HepG2 (cell line): Measurements from ENCODE around the gene TBX22. TPM values are rescaled to one million over a fixed set of nuclear protein-coding genes. Genes with fewer than 3 reads are reported as not detected.

ENCODE experiments used
- ATAC-seq: fragments of 200-7000 bp; cut with Tn5 transposase; 3 replicates; pipeline ENCODE4 v1.9.1; 2020; ENCODE audit warnings: mild to moderate bottlenecking, moderate library complexity
- Bru-seq: library from RNA; stranded (reverse); fragments of 400-500 nt; gene quantifications from one replicate; lab custom pipeline; 2021; lab: Mats Ljungman, UMichigan
- BruChase-seq, 2 experiments: library from RNA; stranded (reverse); fragments of 400-500 nt; gene quantifications; one replicate each; lab custom pipeline; 2021; lab: Mats Ljungman, UMichigan
- BruUV-seq: library from RNA; stranded (reverse); fragments of 400-500 nt; replicated peaks from 2 replicates; lab custom pipeline; 2021; lab: Mats Ljungman, UMichigan
- CTCF ChIA-PET: fragments of 300-600 bp; formaldehyde crosslinking; extraction: SDS; loops from one replicate; lab custom pipeline; 2021; ENCODE audit warnings: low total read pairs, inconsistent platforms, low intra/inter-chr PET ratio; lab: Yijun Ruan, JAX
- POLR2A ChIA-PET: fragments of 350-600 bp; sonication (Branson Sonifier 250); formaldehyde crosslinking; loops from one replicate; lab custom pipeline; 2020; ENCODE audit warnings: antibody characterized with exemption, inconsistent platforms; lab: Yijun Ruan, JAX
- DNase-seq: peaks from one replicate; pipeline ENCODE4 v3.0.0-alpha.2; 2015; ENCODE audit warnings: low spot score
- FAIRE-seq: peaks from 3 replicates; lab custom pipeline; 2011; peaks lifted over from hg19 to GRCh38; lab: Jason Lieb, UNC
- H2AFZ ChIP-seq: one replicate; pipeline ENCODE4 v1.6.1; 2011; ENCODE audit warnings: low read length, inconsistent platforms
- H3K27ac ChIP-seq: fragments of 300-600 bp; 3 replicates; pipeline ENCODE4 v1.8.0; 2011; ENCODE audit warnings: mixed run types, mild to moderate bottlenecking, mixed read lengths, low read length, inconsistent platforms; ENCODE audit not compliant: insufficient read depth; ENCODE audit errors: extremely low read length
- H3K27me3 ChIP-seq, 2 experiments: fragments of 200-600 bp in 1 of 2; 2 replicates in 1 of 2; 3 replicates in 1 of 2; pipeline versions ENCODE4 v1.6.0 to v1.8.0; 2011; ENCODE audit warnings: low read length in 2 of 2, mild to moderate bottlenecking in 2 of 2, moderate library complexity in 2 of 2, inconsistent platforms in 1 of 2; ENCODE audit not compliant: insufficient read depth in 2 of 2, control insufficient read depth in 1 of 2
- H3K36me3 ChIP-seq, 2 experiments: fragments of 200-600 bp in 1 of 2; replicated peaks in 1 of 2; 2 replicates in 1 of 2; 3 replicates in 1 of 2; pipeline versions ENCODE4 v1.5.1 to v1.8.0; 2011; ENCODE audit warnings: low read length in 2 of 2, inconsistent platforms in 1 of 2; ENCODE audit not compliant: insufficient read depth in 2 of 2, control insufficient read depth in 1 of 2
- H3K4me1 ChIP-seq: 2 replicates; pipeline ENCODE4 v1.5.1; 2012; ENCODE audit warnings: low read length, inconsistent platforms; ENCODE audit not compliant: insufficient read depth
- H3K4me2 ChIP-seq: 2 replicates; pipeline ENCODE4 v1.6.0; 2011; ENCODE audit warnings: low read depth, low read length, inconsistent platforms
- H3K4me3 ChIP-seq, 3 experiments: fragments of 200-600 bp in 1 of 3; sonication (generic), shearing (Covaris generic) in 1 of 3; replicated peaks in 1 of 3; 2 replicates each; pipeline ENCODE4 v1.5.1; 2011 to 2016; ENCODE audit warnings: low read length in 3 of 3, inconsistent platforms in 2 of 3, low read depth in 2 of 3, mild to moderate bottlenecking in 2 of 3, control low read depth in 1 of 3, mixed read lengths in 1 of 3; ENCODE audit not compliant: insufficient read depth in 1 of 3
- H3K79me2 ChIP-seq: one replicate; pipeline ENCODE4 v1.6.1; 2011; ENCODE audit warnings: low read length, inconsistent platforms; ENCODE audit not compliant: insufficient read depth
- H3K9ac ChIP-seq: 2 replicates; pipeline ENCODE4 v1.6.0; 2011; ENCODE audit warnings: mild to moderate bottlenecking, low read depth, low read length, inconsistent platforms; ENCODE audit not compliant: insufficient read depth
- H3K9me3 ChIP-seq: 2 replicates; pipeline ENCODE4 v1.5.1; 2012; ENCODE audit warnings: mild to moderate bottlenecking, low read length
- H4K20me1 ChIP-seq: 2 replicates; pipeline ENCODE4 v1.6.0; 2011; ENCODE audit warnings: inconsistent platforms, mild to moderate bottlenecking, low read length, moderate library complexity; ENCODE audit not compliant: insufficient read depth
- MXD3 ChIP-seq: IDR thresholded peaks from 2 replicates; pipeline ENCODE4 v1.6.1; 2016; ENCODE audit warnings: mild to moderate bottlenecking, missing biosample characterization, missing genetic modification reagents
- REXO4 ChIP-seq: sonication (generic); formaldehyde crosslinking; IDR thresholded peaks from 2 replicates; pipeline ENCODE4 v1.8.0; 2022; ENCODE audit warnings: missing genetic modification reagents, mild to moderate bottlenecking, borderline replicate concordance
- ZNF432 ChIP-seq: sonication (generic); formaldehyde crosslinking; IDR thresholded peaks from 2 replicates; pipeline ENCODE4 v1.5.0; 2020; ENCODE audit warnings: missing genetic modification reagents, mild to moderate bottlenecking, borderline replicate concordance
- ZSCAN20 ChIP-seq: sonication (generic); formaldehyde crosslinking; IDR thresholded peaks from 2 replicates; pipeline ENCODE4 v1.4.0; 2020; ENCODE audit warnings: missing genetic modification reagents, mild to moderate bottlenecking, borderline replicate concordance
- WGBS: methylation state at CpG from one replicate; pipeline ENCODE4 v1.1.6; 2017; ENCODE audit warnings: low lambda C conversion rate; 5-methylcytosine and 5-hydroxymethylcytosine counted together
- in situ Hi-C: cut with HindIII; loops from 2 replicates; pipeline ENCODE4 v1.10.0; 2017; ENCODE audit warnings: low pct_unique_long_range_greater_than_20kb; ENCODE audit not compliant: extremely low pct_ligation_motif_present
- intact Hi-C: fragments of 100-400 bp; cut with micrococcal nuclease; formaldehyde crosslinking; loops from one replicate; pipeline ENCODE4 v1.10.0; 2022; ENCODE audit not compliant: unreplicated experiment
- long read RNA-seq, 2 experiments: library from RNA in 1 of 2; library from polyadenylated mRNA in 1 of 2; stranded (forward) in 1 of 2; unstranded in 1 of 2; transcript quantifications; one replicate each; pipeline ENCODE4 v2.0.0, GENCODE V29; 2019 to 2022
- polyA minus RNA-seq, 3 experiments: library from RNA; depleted of rRNA, polyadenylated mRNA; stranded (reverse); fragments of >200 nt; gene quantifications; 2 replicates each; pipeline ENCODE4 v1.2.3, GENCODE V29; 2011; ENCODE audit warnings: low replicate concordance in 1 of 3
- polyA plus RNA-seq, 8 experiments: library from polyadenylated mRNA; depleted of rRNA in 3 of 8; stranded (reverse) in 7 of 8; unstranded in 1 of 8; fragments of >200 nt; fragmentation: Illumina TruSeq in 4 of 8; extraction: Trizol in 4 of 8; gene quantifications; 2 replicates each; pipeline versions ENCODE4 v1.2.1 to v1.2.3, GENCODE V29; 2011 to 2016; ENCODE audit warnings: low read depth in 4 of 8, missing spikeins in 1 of 8, mixed read lengths in 1 of 8; ENCODE audit not compliant: insufficient read depth in 1 of 8
- total RNA-seq, 5 experiments: library from RNA; depleted of rRNA; stranded (reverse); fragments of >200 nt; fragmentation: Illumina TruSeq; extraction: Trizol; gene quantifications; 2 replicates each; pipeline ENCODE4 v1.2.3, GENCODE V29; 2016; ENCODE audit warnings: low read depth in 1 of 5

Gene TBX22
- total RNA-seq (2016; rRNA removed; fragmentation: Illumina TruSeq; extraction: Trizol) (not detected in 2 replicates), polyA plus RNA-seq (2011; rRNA removed) (not detected in 2 replicates), polyA minus RNA-seq (2011; rRNA and poly(A)+ RNA removed; ENCODE audit: low replicate concordance) (not detected in 2 replicates), Bru-seq, nascent RNA (not detected), BruChase-seq, experiment 1, labeled RNA remaining after a 6-hour chase (not detected), BruChase-seq, experiment 2, labeled RNA remaining after a 2-hour chase (not detected)
- not detected in 2 replicates for total RNA-seq (2016; cell fraction: cytosol; rRNA removed; fragmentation: Illumina TruSeq; extraction: Trizol; ENCODE audit: low read depth)
- not detected in 2 replicates for total RNA-seq (2016; cell fraction: insoluble cytoplasmic fraction; rRNA removed; fragmentation: Illumina TruSeq; extraction: Trizol)
- not detected in 2 replicates for total RNA-seq (2016; cell fraction: membrane; rRNA removed; fragmentation: Illumina TruSeq; extraction: Trizol)
- total RNA-seq (2016; cell fraction: nucleus; rRNA removed; fragmentation: Illumina TruSeq; extraction: Trizol), result not detected in 2 replicates
- polyA plus RNA-seq (2011; cell fraction: cytosol; rRNA removed), result not detected in 2 replicates
- polyA plus RNA-seq (2011; cell fraction: nucleus; rRNA removed), result not detected in 2 replicates
- not detected in 2 replicates for polyA plus RNA-seq (2012)
- polyA plus RNA-seq (2016; cell fraction: cytosol; fragmentation: Illumina TruSeq; extraction: Trizol; ENCODE audit: low read depth), result not detected in 2 replicates
- polyA plus RNA-seq (2016; cell fraction: insoluble cytoplasmic fraction; fragmentation: Illumina TruSeq; extraction: Trizol; ENCODE audit: low read depth), result not detected in 2 replicates
- polyA plus RNA-seq (2016; cell fraction: membrane; fragmentation: Illumina TruSeq; extraction: Trizol; ENCODE audit: low read depth), result not detected in 2 replicates
- not detected in 2 replicates for polyA plus RNA-seq (2016; cell fraction: nucleus; fragmentation: Illumina TruSeq; extraction: Trizol; ENCODE audit: insufficient read depth, low read depth)
- polyA minus RNA-seq (2011; cell fraction: cytosol; rRNA and poly(A)+ RNA removed), result not detected in 2 replicates
- not detected in 2 replicates for polyA minus RNA-seq (2011; cell fraction: nucleus; rRNA and poly(A)+ RNA removed)
- long read RNA-seq, experiment 1, result 0 reads
- long read RNA-seq, experiment 2, result 0 reads

- H3K27me3 ChIP-seq, result no peaks in the 10 kb centered on the region
- no peak for TF ChIP-seq REXO4
- TF ChIP-seq ZSCAN20, result no peak
- TF ChIP-seq MXD3 (CRISPR knock-in tag), result no peak
- no peak for TF ChIP-seq ZNF432
- TF ChIP-seq, all 625 proteins: peak for 0
- FAIRE-seq (no peak), DNase-seq (no peak), ATAC-seq (no peak)
- POLR2A ChIA-PET, result no interaction called here
- Histone ChIP-seq H3K36me3 (no peaks in the 10 kb centered on the region), H3K27ac (no peak within 1 kb of the TSS), H2AFZ (no peak within 1 kb of the TSS), H3K79me2 (no peaks in the 10 kb centered on the region), H3K4me2 (no peak within 1 kb of the TSS), H3K4me3 (no peak within 1 kb of the TSS), H4K20me1 (no peaks in the 10 kb centered on the region), H3K9me3 (no peaks in the 10 kb centered on the region), H3K9ac (no peak within 1 kb of the TSS), H3K4me1 (no peaks in the 10 kb centered on the region)
- WGBS, result 0% methylated on average over 2 of the region's 5 CpGs
- CTCF ChIA-PET, result no interaction called here
- intact Hi-C loops, result no loop called here
- in situ Hi-C loops, result no loop called here
- BruUV-seq, result no TSS peak
Measured at GRCh38 chrX:80014141-80014940, at the start of gene TBX22. TSS of gene TBX22 (plus strand) at chrX:80014753. CDS start at chrX:80022270, 7,517 bp downstream.
